Mesodermal cell (in vitro differentiated cells): ENCODE results near the gene CACNA2D2.
"Not testable (repeated sequence)": the region's sequence is repeated elsewhere in the genome, so short reads cannot be mapped to it uniquely, and the experiment has no call there.

ENCODE experiments used
- H3K27ac ChIP-seq: 2 replicates; pipeline ENCODE4 v1.7.0; 2013; ENCODE audit warnings: mild to moderate bottlenecking, low read depth, low read length, moderate library complexity; ENCODE audit not compliant: severe bottlenecking
- H3K36me3 ChIP-seq: 2 replicates; pipeline ENCODE4 v1.7.1; 2013; ENCODE audit warnings: mild to moderate bottlenecking, low read length, moderate library complexity; ENCODE audit not compliant: control insufficient read depth, insufficient read depth
- H3K4me1 ChIP-seq: one replicate; pipeline ENCODE4 v1.7.1; 2013; ENCODE audit warnings: mild to moderate bottlenecking, low read length; ENCODE audit not compliant: insufficient read depth, control insufficient read depth, poor library complexity, severe bottlenecking
- H3K4me3 ChIP-seq: 2 replicates; pipeline ENCODE4 v1.7.0; 2013; ENCODE audit warnings: low read length, control low read depth, mild to moderate bottlenecking; ENCODE audit not compliant: insufficient read depth, poor library complexity, severe bottlenecking; ENCODE audit errors: extremely low read depth
- H3K9me3 ChIP-seq: 2 replicates; pipeline ENCODE4 v1.7.1; 2013; ENCODE audit warnings: mild to moderate bottlenecking, low read length, moderate library complexity; ENCODE audit not compliant: control insufficient read depth
- WGBS, 2 experiments: methylation state at CpG; one replicate each; pipeline ENCODE4 v1.1.5; 2013; ENCODE audit warnings: missing lambda C conversion rate in 2 of 2; ENCODE audit not compliant: insufficient coverage in 2 of 2; 5-methylcytosine and 5-hydroxymethylcytosine counted together

CACNA2D2 gene

DNA sequence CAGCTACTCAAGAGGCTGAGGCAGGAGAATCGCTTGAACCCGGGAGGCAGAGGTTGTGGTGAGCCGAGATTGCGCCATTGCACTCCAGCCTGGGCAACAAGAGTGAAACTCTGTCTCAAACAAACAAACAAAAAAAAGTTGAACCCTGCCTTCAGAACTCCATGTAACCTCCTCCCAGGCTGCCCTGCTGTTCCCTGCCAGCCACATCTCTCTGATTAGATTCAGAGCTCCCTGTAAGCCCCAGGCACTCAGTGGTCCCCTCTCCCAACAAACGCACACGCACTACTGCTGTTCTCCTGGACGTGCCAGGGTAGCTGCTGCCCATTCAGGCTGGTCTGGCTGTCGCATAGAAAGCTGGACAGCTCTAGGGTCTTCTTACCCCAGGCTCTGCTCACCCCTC is 9.5 kb upstream of the CACNA2D2 start:
- H3K9me3 ChIP-seq, H3K36me3 ChIP-seq, H3K27ac ChIP-seq, H3K4me3 ChIP-seq: not testable (repeated sequence)
- WGBS, 2 experiments: 97% methylated on average over 4 to 6 of the region's 8 CpGs
- H3K4me1 ChIP-seq: peaks cover 23% of the 10 kb centered on the region

GRCh38 chr3:50512131-50512530 is 8.7 kb upstream of the CACNA2D2 start:
- H3K9me3 ChIP-seq: no peaks in the 10 kb centered on the region
- H3K36me3 ChIP-seq: no peaks in the 10 kb centered on the region
- H3K4me3 ChIP-seq: no peak overlapping the region
- 88 to 90% methylated on average over 3 of the region's 3 CpGs for WGBS, 2 experiments
- peaks cover 22% of the 10 kb centered on the region for H3K4me1 ChIP-seq
- H3K27ac ChIP-seq: no peak overlapping the region

GRCh38 chr3:50510325-50510724 is 6.9 kb upstream of the CACNA2D2 start:
- H3K27ac ChIP-seq: no peak overlapping the region
- 89 to 90% methylated on average over 1 of the region's 2 CpGs for WGBS, 2 experiments
- H3K9me3 ChIP-seq: no peaks in the 10 kb centered on the region
- no peaks in the 10 kb centered on the region for H3K36me3 ChIP-seq
- no peak overlapping the region for H3K4me3 ChIP-seq
- peaks cover 8% of the 10 kb centered on the region for H3K4me1 ChIP-seq

DNA sequence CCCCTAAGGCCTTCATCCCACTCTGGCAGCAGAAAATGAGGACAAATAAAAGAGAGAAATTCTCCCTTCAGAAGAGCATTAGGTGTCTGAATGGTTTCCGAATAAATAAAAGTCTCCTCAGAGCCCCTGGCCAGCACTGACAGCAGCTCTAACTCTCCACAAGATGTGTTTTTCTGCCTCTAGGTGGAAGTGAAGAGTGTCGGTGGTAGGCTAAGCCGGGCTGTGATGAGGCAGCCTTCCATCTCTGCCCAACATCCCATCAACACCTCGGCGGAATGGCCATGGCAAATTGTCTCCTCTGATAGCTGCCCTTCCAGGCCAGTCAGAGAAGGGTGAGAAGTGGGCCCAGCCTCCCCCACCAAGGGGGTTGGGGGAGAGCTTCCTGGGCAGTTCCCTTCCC is 6.3 kb upstream of the CACNA2D2 start:
- no peak overlapping the region for H3K27ac ChIP-seq
- H3K4me1 ChIP-seq: peaks cover 2% of the 10 kb centered on the region
- 40 to 80% methylated on average over 1 of the region's 5 CpGs for WGBS, 2 experiments
- H3K36me3 ChIP-seq: no peaks in the 10 kb centered on the region
- no peak overlapping the region for H3K4me3 ChIP-seq
- H3K9me3 ChIP-seq: no peaks in the 10 kb centered on the region

DNA sequence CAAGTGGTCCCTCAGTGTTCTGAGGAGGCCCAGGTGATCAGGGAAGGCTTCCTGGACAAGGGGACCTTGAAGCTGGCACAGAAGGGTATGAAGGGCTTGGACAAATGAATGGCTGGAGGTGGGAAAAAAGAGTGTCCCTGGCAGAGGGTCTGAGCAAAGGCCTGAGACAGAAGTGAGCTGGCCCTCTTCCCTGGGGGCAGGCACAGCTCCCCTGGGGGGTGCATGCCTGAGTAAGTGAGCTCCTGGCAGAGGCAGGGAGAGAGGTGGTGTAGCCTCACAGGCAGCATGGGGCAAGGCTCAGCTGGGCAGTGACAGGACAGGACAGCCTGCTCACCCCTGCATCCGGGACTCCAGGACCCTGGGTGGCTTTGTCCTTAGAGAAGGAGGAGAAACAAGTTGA is 5.4 kb upstream of the CACNA2D2 start:
- 67 to 100% methylated on average over 1 of the region's 1 CpG for WGBS, 2 experiments
- no peaks in the 10 kb centered on the region for H3K4me1 ChIP-seq
- H3K27ac ChIP-seq: no peak overlapping the region
- no peak overlapping the region for H3K4me3 ChIP-seq
- no peaks in the 10 kb centered on the region for H3K36me3 ChIP-seq
- H3K9me3 ChIP-seq: no peaks in the 10 kb centered on the region

DNA sequence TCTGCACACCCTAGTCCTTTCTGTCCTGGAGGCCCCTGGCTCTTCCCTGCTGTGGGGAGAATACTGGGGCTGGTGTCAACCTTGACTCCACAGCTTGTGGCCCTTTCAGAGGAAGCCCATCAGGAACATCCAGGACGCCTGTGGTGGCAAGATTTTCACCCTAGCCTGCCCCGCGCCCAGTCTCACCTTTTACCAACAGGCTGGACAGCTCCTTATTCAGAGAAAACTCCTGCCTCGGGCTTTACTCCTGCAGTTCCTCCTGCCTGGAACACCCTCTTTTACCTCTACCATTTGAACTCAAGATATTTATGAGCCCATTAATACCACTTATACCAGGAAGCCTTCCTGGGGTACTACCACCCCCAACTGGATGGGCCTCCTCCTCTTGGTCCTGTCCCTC is 2.7 kb upstream of the CACNA2D2 start:
- Histone ChIP-seq H3K36me3 (no peaks in the 10 kb centered on the region), H3K9me3 (no peaks in the 10 kb centered on the region), H3K4me3 (no peak overlapping the region), H3K27ac (no peak overlapping the region), H3K4me1 (peaks cover 4% of the 10 kb centered on the region)
- WGBS, 2 experiments: 89 to 96% methylated on average over 4 of the region's 4 CpGs

DNA sequence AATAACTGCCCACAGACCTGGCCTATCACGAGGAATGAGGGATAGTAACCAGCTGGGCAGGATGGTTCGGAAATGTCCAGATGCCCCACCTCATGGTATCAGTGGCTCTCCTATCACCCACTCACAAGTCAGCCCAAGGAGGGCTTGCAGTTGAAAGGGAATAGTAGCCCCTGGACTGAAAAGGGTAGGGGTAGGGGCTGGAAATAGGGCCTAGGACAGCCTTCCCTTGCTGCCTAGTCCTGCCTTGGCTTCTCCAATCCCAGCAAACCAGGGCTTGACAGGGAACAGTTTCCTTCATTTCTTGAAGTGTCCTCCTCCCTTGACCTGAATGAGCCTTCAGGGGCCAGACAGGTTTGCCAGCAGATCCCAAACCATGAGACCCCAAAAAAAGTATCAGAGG is 1.2 kb upstream of the CACNA2D2 start:
- Histone ChIP-seq H3K4me1 (peaks cover 4% of the 10 kb centered on the region), H3K4me3 (no peak overlapping the region), H3K36me3 (no peaks in the 10 kb centered on the region), H3K27ac (no peak overlapping the region), H3K9me3 (no peaks in the 10 kb centered on the region)
- WGBS, 2 experiments: 80 to 86% methylated on average over 1 of the region's 2 CpGs

GRCh38 chr3:50502584-50503423 is 630 bp downstream of the CACNA2D2 start:
- Histone ChIP-seq H3K9me3 (no peaks in the 10 kb centered on the region), H3K36me3 (no peaks in the 10 kb centered on the region), H3K4me1 (peaks cover 4% of the 10 kb centered on the region), H3K4me3 (peak overlapping the region; percentile 58), H3K27ac (no peak overlapping the region)
- 1 to 3% methylated on average over 59 to 71 of the region's 79 CpGs for WGBS, 2 experiments

DNA sequence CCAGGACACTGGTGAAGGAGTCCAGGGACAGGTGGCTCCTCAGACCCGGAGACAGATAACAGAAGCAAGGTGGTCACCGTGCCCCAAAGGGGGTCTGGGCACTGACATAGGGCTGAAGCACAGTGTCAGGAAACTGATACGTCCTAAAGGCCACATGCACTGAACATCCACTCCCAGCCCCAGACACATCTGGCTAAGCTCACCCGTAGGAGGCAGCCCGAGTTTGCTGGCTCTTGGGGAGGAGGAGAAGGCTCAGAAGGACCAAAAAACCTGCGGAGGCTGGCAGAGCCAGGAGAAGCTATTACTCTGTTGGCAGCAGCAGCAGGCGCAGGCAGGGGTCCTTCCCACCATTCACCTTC is 1.2 kb downstream of the CACNA2D2 start:
- 38 to 58% methylated on average over 2 to 6 of the region's 7 CpGs for WGBS, 2 experiments
- H3K36me3 ChIP-seq: no peaks in the 10 kb centered on the region
- peaks cover 4% of the 10 kb centered on the region for H3K4me1 ChIP-seq
- peak overlapping the region; percentile 58 for H3K4me3 ChIP-seq
- no peak overlapping the region for H3K27ac ChIP-seq
- no peaks in the 10 kb centered on the region for H3K9me3 ChIP-seq

DNA sequence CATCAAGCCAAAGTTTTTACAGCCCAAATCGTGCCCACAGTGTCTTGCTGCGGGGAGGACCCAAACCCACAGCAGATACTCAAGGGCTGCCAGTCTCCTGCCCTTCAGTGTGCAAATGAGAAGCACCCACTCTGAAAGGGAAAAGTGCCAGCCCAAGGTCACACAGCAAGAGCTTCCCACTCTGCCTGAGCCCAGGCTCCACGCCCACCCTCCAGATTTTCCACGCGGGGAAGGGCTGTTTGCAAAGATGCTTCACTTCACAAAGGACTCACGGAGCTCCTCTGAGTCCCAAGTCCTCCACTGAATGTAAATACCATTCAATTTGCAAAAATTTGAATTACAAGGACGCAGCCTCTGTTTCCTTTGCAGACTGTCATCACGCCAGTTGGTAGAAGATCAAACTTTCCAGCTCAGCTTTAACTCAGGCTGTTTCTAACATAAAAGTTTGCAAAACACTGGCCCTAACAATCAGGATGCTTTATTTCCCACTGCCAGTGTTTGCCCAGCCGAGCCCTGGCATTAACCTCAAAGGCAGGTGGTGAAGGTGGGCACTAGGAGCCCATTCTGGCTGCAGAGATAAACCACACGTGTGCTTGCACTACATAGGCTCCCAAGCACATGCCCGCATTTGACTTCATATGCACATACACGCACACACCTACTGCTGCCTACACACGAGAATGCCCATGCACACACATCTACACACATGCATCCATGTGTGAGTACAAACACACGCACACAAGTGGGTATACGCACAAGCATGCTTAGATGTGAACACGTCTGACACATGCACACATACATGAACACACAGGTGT is 7.6 kb downstream of the CACNA2D2 start:
- H3K4me3 ChIP-seq: no peak overlapping the region
- WGBS, 2 experiments: 60 to 75% methylated on average over 9 to 15 of the region's 16 CpGs
- H3K9me3 ChIP-seq: no peaks in the 10 kb centered on the region
- H3K4me1 ChIP-seq: peaks cover 2% of the 10 kb centered on the region
- no peak overlapping the region for H3K27ac ChIP-seq
- no peaks in the 10 kb centered on the region for H3K36me3 ChIP-seq

- Histone ChIP-seq H3K36me3 (no peaks in the 10 kb centered on the region), H3K4me1 (peaks cover 2% of the 10 kb centered on the region), H3K4me3 (no peak overlapping the region), H3K9me3 (no peaks in the 10 kb centered on the region), H3K27ac (no peak overlapping the region)
- WGBS, 2 experiments: 80 to 82% methylated on average over 4 to 6 of the region's 8 CpGs
Observed at GRCh38 chr3:50494126-50494525, 9.3 kb downstream of the CACNA2D2 start.
